Calu3 (cell line): ENCODE measurements around the gene ZNF133. TPM values are rescaled to one million over a fixed set of nuclear protein-coding genes. Genes with fewer than 3 reads are reported as not detected.
"Not testable (repeated sequence)": the region's sequence is repeated elsewhere in the genome, so short reads cannot be mapped to it uniquely, and the experiment has no call there.

Experiments used
- BruUV-seq: library from RNA; stranded (reverse); fragments of 400-500 nt; replicated peaks from 2 replicates; lab custom pipeline; 2021; lab: Mats Ljungman, UMichigan
- CTCF ChIA-PET: fragments of 300-600 bp; sonication (Branson Sonifier 250); formaldehyde crosslinking; loops from one replicate; lab custom pipeline; 2022; ENCODE audit warnings: antibody characterized with exemption; lab: Charles Lee
- DNase-seq: peaks from one replicate; pipeline ENCODE4 v3.0.0; 2022
- H3K27ac Mint-ChIP-seq: one replicate; pipeline ENCODE4 v1.8.0; 2022; ENCODE audit warnings: mixed read lengths; ENCODE audit not compliant: unreplicated experiment
- H3K27me3 Mint-ChIP-seq: one replicate; pipeline ENCODE4 v1.8.0; 2022; ENCODE audit warnings: mixed read lengths; ENCODE audit not compliant: unreplicated experiment
- H3K36me3 Mint-ChIP-seq: one replicate; pipeline ENCODE4 v1.8.0; 2022; ENCODE audit warnings: mild to moderate bottlenecking, moderate library complexity, mixed read lengths; ENCODE audit not compliant: insufficient read depth, unreplicated experiment
- H3K4me1 Mint-ChIP-seq: one replicate; pipeline ENCODE4 v1.8.0; 2022; ENCODE audit warnings: mild to moderate bottlenecking, low read depth, mixed read lengths; ENCODE audit not compliant: unreplicated experiment
- H3K4me3 Mint-ChIP-seq: one replicate; pipeline ENCODE4 v1.8.0; 2022; ENCODE audit warnings: mild to moderate bottlenecking, low read depth, moderate library complexity, mixed read lengths; ENCODE audit not compliant: unreplicated experiment
- H3K9me3 Mint-ChIP-seq: one replicate; pipeline ENCODE4 v1.8.0; 2022; ENCODE audit warnings: low read depth, mixed read lengths; ENCODE audit not compliant: unreplicated experiment
- CTCF ChIP-seq: fragments of 200-600 bp; IDR thresholded peaks from one replicate; pipeline ENCODE4 v1.8.0; 2022; ENCODE audit warnings: antibody characterized with exemption; ENCODE audit not compliant: unreplicated experiment
- intact Hi-C: fragments of 100-400 bp; cut with micrococcal nuclease; formaldehyde crosslinking; loops from one replicate; pipeline ENCODE4 v1.10.0; 2022; ENCODE audit not compliant: unreplicated experiment
- total RNA-seq: library from RNA; stranded (reverse); gene quantifications from 2 replicates; pipeline ENCODE4 v1.2.3, GENCODE V29; 2022

ZNF133 gene
- total RNA-seq, 1 experiment from 2014 or later = 4.6 TPM

- no TSS peak for BruUV-seq
- CTCF ChIA-PET = no interaction called here
- DNase-seq = no peak
- H3K9me3 Mint-ChIP-seq = no peaks in the 10 kb centered on the region
- H3K4me3 Mint-ChIP-seq = no peak overlapping the region
- no peaks in the 10 kb centered on the region for H3K4me1 Mint-ChIP-seq
- no peak overlapping the region for H3K27ac Mint-ChIP-seq
- no peaks in the 10 kb centered on the region for H3K36me3 Mint-ChIP-seq
- intact Hi-C loops = no loop called here
- H3K27me3 Mint-ChIP-seq = no peaks in the 10 kb centered on the region
- TF ChIP-seq CTCF = no peak
These were observed 36.3 kb downstream of the ZNF133 start for GRCh38 chr20:18324596-18325089.

- no peak overlapping the region for H3K27ac Mint-ChIP-seq
These were observed 38.7 kb downstream of the ZNF133 start for GRCh38 chr20:18326990-18327389.

GRCh38 chr20:18331694-18332093, 43.4 kb downstream of the ZNF133 start:
- no peak for DNase-seq
- Mint-ChIP-seq H3K9me3 (peaks cover 6% of the 10 kb centered on the region), H3K4me3 (no peak overlapping the region), H3K27me3 (peaks cover 12% of the 10 kb centered on the region), H3K4me1 (no peaks in the 10 kb centered on the region), H3K36me3 (no peaks in the 10 kb centered on the region), H3K27ac (no peak overlapping the region)
- intact Hi-C loops = no loop called here
- BruUV-seq = no TSS peak
- no peak for TF ChIP-seq CTCF
- CTCF ChIA-PET = interaction anchor here (0.6 to 0.7 kb wide), 2 partner anchors 145 to 758 kb away, joined by 3 to 4 read pairs; no protein-coding TSS in a partner anchor

More at GRCh38 chr20:18326990-18327389, 38.7 kb downstream of the ZNF133 start:
- TF ChIP-seq CTCF = no peak
- BruUV-seq = no TSS peak
- Mint-ChIP-seq H3K9me3 (no peaks in the 10 kb centered on the region), H3K27me3 (no peaks in the 10 kb centered on the region), H3K4me3 (no peak overlapping the region), H3K4me1 (no peaks in the 10 kb centered on the region), H3K36me3 (no peaks in the 10 kb centered on the region)
- intact Hi-C loops = no loop called here
- CTCF ChIA-PET = no interaction called here
- DNase-seq = no peak

- H3K4me1 Mint-ChIP-seq, H3K9me3 Mint-ChIP-seq, H3K36me3 Mint-ChIP-seq, H3K27me3 Mint-ChIP-seq, BruUV-seq, H3K27ac Mint-ChIP-seq, DNase-seq, H3K4me3 Mint-ChIP-seq, intact Hi-C loops: not testable (repeated sequence)
- CTCF ChIA-PET = interaction anchor here (0.7 kb wide), 1 partner anchor 31 kb away, joined by 3 read pairs; no protein-coding TSS in a partner anchor
These were observed 61.4 kb downstream of the ZNF133 start for GRCh38 chr20:18349749-18350148.

- H3K27me3 Mint-ChIP-seq = no peaks in the 10 kb centered on the region
- H3K4me3 Mint-ChIP-seq = no peak overlapping the region
- intact Hi-C loops = no loop called here
- H3K36me3 Mint-ChIP-seq = no peaks in the 10 kb centered on the region
- CTCF ChIA-PET = interaction anchor here (0.6 kb wide), 1 partner anchor 134 kb away, joined by 3 read pairs; no protein-coding TSS in a partner anchor
- no peak overlapping the region for H3K27ac Mint-ChIP-seq
- no TSS peak for BruUV-seq
- TF ChIP-seq CTCF = no peak
- DNase-seq = no peak
- peaks cover under 1% of the 10 kb centered on the region for H3K9me3 Mint-ChIP-seq
- H3K4me1 Mint-ChIP-seq = no peaks in the 10 kb centered on the region
These were observed 71.5 kb downstream of the ZNF133 start for GRCh38 chr20:18359854-18360253.
